GM04503 (cell line): ENCODE results near the gene OSBPL6.
"Not testable (repeated sequence)": the region's sequence is repeated elsewhere in the genome, so short reads cannot be mapped to it uniquely, and the experiment has no call there.

Source experiments
- DNase-seq: peaks from one replicate; pipeline ENCODE4 v3.0.0-alpha.2; 2012; ENCODE audit warnings: low read depth

Gene OSBPL6

DNA sequence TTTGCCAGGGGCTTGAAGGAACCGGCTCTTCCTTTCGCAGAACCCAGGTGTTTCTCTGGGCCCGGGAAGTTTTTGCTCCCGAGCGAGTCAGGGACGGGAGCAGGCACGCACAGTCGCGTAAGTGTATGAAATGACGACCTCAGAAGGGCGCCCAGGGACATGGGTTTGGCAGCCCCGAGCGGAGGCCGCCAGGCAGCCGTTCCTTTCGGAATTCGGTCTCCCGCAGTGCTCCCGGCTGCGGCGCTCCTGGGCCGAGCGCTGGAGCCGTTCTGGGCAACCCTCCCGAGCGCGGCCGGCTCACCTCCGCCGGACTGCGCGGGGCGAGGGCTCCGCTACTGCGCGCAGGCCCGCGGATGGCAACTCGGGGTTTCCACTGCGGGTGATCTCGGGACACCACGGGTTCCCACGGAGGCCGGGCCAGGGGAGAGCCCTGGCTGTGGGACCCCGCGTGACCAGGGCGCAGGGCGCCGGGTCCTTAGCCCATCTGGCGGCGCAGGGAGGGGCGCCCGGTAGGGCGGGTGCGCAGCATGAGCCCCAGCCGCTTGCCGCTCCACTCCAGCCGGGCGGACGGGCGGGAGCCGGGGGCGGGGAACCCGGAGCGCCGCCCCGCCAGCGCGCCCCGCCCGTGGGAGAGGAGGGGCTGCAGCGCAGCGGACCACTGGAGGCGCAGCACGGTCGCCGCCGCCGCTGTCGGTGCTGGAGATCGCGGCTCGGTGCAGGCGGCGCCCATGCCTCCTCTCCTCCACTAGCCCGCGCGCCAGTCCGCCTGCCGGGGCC, at the start of gene OSBPL6:
OSBPL6 (plus strand) TSS at position 690 of the 777 bp plus-strand sequence. CDS start 111,673 bp downstream, outside the sequence.
- peak; percentile 34 for DNase-seq

DNA sequence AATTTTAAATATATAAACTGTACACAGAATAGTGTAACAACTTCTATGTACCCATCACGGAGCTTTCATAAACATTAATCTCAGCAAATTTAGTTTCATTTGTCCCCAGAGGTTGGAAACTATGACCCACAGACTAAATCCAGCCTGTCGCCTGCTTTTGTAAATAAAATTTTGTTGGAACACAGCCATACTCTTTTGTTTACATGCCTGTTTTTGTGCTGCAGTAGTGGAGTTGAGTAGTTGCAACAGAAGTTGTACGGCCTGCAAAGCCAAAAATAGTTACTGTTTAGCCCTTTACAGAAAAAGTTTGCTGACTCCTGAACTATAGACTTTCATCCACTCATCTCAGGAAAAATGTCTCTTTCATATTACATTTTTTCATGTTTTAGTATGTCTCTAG, 42.3 kb upstream of the OSBPL6 start:
- no peak for DNase-seq

DNA sequence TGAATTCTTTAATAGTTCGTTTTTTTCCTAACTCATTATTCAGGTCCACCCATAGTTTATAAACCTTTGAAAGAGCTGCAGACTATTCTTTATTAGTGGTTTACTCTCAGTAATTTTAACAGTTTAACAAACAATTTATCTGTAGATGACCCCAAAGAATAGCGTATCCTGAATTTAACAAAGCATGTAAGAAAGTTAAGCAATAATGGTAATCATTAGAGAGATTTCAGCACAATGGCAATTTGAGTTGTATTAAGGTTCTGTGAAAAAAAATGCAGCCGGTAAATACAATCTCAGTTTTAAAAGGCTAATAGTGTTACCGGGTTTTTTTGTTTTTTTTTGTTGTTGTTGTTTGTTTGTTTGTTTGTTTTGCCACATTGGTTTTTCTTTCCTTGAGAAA, 41.8 kb upstream of the OSBPL6 start:
- no peak for DNase-seq

DNA sequence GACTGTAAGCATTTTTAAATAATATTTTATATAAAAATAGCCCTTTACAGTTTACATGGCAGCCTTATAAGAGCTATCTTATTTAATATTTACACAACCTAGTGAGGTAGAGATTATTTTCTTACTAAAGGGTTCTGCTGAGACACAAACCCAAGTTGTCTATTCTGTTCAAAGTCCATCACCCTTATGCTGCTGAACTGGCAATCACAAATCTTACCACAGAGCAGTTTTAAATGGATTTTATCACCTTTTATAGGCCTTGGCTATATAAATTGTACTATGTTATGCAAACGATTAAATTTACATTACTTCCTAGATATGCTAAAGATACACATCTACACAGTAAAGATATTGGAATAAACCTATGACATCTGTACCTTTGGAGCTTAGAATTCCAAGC, 41.3 kb upstream of the OSBPL6 start:
- DNase-seq = no peak

DNA sequence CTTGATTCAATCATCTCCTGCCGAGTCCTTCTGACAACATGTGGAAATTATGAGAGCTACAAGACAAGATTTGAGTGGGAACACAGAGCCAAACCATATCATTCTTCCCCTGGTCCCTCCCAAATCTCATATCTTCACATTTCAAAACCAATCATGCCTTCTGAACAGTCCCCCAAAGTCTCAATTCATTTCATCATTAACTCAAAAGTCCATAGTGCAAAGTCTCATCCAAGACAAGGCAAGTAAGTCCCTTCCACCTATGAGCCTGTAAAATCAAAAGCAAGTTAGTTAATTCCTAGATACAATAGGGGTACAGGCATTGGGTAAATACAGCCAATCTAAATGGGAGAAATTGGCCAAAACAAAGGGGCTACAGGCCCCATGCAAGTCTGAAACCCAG, 40.4 kb upstream of the OSBPL6 start:
- not testable (repeated sequence) for DNase-seq

DNA sequence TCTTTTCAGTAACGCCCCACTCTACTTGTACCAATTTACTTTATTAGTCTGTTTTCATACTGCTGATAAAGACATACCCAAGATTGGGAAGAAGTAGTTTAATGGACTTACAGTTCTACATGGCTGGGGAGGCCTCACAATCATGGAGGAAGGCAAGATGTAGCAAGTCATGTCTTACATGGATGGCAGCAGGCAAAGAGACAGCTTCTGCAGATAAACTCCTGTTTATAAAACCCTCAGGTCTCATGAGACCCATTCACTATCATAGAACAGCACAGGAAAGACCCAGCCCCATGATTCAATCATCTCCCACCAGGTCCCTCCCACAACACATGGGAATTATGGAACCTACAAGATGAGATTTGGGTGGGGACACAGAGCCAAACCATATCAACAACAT, 38.8 kb upstream of the OSBPL6 start:
- no peak for DNase-seq

DNA sequence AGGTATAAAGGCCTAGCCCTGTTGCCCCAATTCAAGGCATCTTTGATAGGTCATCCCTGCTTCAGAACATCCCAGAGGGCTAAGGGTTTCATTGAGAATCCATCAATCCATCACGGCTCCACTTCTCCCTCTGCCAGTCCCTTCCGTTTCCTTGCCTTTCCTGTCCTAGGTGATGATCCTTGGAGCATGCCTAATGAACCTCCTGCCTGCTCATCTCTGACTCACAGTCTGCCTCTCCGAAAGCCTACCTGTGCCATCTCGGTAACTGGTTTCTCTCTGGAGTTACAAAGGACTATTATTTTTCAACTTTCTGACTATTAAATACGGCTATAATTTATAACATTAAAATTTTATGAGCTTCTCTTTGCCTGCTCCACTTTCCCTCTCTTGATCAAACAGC, 36.7 kb upstream of the OSBPL6 start:
- no peak for DNase-seq

DNA sequence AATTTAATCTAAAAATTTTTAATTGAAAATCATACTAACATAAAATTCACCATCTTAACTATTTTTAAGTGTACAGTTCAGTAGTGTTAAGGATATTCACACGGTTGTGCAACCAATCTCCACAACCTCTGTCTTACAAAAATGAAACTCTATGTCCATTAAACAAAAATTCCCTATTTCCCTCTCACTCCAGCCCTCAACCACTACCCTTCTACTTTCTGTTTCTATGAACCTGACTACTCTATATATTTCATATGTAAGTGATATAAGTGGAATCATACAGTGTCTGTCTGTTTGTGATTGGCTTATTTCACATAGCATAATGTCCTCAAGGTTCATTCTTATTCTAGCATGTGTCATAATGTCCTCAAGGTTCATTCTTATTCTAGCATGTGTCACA, 34.3 kb upstream of the OSBPL6 start:
- DNase-seq = no peak

DNA sequence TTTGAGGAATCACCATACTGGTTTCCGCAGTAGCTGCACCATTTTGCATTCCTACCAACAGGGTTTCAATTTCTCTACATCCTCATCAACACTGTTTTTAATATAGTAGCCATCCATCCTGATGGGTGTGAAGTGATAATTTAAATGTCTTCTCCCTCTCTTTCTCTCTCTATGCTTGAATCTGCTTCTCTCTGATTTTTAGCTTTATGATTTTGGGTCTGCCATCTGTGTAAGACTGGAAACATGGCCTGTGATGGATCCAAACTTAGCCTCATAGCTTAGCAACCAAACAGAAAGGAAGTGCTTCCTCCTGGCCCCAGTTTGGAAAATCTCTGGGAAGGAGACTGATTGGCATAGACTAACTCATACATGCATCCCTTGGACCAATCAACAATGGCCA, 33.7 kb upstream of the OSBPL6 start:
- DNase-seq = no peak

DNA sequence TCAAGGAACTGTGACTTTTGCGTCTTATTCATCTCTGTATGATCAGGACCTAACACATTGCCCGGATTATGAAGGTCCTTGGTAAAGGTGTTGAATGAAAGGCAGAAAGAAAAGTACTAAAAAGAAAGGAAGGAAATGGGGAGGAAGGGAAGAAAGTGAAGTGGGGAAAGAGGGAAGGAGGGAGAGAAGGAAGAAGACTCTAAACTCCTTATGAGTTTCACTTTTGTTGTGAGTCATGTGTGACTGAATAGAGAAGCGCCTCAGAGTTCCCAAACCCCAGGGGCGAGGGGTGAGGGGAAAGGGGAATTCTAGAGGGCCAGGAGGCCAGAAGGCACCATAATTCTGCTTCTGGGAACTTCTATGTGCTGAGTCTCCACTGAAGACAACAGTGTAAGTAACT, 30.9 kb upstream of the OSBPL6 start:
- DNase-seq = no peak

DNA sequence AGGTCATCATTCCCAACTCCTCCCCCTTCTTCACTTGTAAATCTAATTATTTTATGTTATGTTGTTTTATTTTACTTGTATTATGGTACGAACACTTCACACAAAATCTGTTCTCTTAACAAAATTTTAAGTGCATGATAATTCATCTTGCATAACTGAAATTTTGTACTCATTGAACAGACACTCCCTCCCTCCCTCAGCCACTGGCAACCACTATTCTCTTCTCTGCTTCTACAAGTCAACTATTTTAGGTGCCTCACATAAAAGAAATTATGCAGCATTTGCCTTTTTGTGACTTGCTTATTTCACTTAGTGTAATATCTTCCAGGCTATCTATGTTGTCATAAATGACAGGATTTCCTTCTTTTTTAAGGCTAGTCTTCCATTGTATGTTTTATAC, 30.4 kb upstream of the OSBPL6 start:
- DNase-seq = no peak

DNA sequence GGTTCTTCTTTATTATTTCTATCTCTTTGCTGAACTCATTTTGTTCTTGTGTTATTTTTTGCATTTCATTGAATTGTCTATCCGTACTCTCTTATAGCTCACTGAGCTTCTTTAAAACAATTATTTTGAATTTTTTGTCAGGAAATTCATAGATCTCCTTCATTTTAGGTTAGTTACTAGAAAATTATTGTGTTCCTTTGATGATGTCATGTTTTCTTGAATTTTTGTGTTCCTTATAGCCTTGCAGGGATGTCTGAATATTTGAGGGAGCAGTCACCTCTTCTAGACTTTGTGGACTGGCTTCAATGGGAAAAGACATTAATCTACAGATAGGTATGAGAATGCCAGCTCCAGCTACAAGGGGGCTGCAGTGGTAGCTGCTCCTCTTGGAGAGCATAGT, 20.7 kb upstream of the OSBPL6 start:
- DNase-seq = no peak

DNA sequence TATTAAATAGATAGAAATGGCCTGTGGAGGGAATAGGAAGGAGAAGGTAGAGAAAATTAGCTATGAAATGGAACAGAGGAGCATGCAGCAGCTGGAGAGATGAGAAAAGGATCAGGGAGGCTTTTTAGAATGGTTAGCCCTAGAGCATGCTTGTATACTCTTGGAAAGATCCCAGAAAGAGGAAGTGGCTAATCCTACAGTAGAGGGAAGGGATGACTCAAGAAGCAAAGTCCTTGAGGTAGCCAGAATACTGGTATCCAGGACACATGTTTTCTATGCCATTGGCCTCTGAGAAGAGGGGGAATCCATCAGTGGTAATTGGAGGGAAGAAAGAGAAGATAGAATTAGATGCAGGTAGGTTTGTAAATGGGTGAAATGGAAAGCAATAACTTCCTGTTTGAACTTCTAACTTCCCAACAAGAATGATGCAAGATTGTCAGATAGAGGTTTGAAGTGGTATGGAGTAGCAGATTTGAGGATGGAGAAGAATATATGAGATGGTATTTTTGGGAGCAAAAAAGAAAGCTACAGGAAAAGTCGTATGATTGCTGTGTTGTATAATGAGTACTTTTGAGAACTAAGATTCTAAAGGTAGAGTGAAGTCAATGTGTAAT, 17.1 kb upstream of the OSBPL6 start:
- no peak for DNase-seq

DNA sequence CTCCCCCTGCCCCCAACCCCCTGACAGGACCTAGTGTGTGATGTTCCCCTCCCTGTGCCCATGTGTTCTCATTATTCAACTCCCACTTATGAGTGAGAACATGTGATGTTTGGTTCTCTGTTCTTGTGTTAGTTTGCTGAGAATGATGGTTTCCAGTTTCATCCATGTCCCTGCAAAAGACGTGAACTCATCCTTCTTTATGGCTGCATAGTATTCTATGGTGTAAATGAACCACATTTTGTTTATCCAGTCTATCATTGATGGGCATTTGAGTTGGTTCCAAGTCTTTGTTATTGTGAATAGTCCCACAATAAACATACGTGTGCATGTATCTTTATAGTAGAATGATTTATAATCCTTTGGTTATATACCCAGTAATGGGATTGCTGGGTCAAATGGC, 13.7 kb upstream of the OSBPL6 start:
- DNase-seq = not testable (repeated sequence)

DNA sequence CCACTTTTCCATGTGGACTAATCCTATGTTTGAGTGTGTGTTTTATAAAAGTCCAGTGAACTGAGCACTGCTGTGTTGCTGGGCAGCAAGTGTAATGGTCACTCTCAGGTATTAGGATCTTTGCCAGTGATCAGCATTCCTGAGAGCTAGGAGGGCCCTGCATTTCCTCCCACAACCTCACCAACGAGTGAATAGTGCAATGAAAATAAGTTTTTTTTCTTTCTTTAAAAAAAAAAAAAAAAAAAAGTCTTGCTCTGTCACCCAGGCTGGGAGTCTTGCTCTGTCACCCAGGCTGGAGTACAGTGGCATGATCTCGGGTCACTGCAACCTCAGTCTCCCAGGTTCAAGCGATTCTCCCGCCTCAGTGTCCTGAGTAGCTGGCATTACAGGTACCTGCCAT, 6.5 kb upstream of the OSBPL6 start:
- DNase-seq = no peak

DNA sequence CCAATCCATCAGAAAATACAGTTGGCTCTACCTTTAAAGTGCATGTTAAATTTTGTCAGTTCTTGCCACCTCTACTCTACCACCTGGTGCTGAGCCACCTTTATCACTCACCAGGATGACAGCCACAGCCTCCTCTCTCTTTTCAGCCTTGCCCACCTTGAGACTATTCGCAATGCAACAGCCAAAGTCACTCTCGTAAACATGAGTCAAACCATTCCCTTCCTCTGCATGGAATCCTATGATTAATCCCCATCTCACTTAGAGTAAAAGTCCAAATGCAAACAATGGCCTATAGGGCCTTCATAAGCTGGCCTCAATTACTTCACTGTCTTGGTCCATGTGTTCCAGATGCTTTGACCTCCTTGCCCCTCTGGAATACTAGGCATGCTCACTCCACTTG, 5.8 kb upstream of the OSBPL6 start:
- no peak for DNase-seq

DNA sequence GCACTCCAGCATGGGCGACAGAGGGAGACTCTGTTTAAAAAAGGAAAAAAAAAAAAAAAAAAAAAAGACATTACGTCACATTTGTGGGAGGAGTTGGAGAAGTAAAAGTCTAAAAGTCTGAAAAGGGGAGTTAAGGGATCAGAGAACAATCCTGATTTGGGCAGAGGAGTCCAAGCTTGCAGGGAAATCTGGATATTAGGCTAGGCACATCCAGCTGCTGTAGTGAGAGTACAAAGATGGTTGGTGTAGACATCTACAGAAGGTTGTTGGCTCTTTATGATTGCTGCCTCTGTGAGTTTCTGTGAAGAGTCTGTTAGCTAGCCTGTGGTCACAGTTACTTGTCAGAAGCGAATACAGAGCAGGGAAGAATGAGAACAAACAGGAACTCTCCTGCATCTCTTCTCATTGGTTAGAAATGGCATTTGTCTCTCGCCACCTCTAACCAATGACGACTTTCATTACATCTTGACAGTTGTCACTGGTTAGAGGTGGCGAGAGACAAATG, 3.3 kb upstream of the OSBPL6 start:
- DNase-seq = no peak

DNA sequence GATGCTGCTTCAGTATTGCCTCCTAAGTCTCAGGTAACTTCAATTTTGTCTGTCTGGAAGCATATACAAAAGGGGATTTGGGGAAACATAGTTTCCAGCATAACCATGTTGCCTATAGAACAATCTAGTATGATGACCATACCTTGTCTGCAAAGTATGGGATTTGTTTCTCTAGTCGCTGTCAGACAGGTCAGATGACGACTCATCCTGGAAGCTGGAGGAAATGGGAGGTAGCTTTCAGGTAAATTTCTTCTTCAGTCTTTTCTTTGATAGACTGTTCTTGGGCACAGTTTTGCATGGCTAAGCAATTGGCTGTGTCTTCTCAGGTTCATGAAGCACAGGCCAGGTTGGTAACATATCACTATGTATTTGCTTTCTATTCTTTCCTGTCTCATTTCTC, 2.8 kb upstream of the OSBPL6 start:
- no peak for DNase-seq

DNA sequence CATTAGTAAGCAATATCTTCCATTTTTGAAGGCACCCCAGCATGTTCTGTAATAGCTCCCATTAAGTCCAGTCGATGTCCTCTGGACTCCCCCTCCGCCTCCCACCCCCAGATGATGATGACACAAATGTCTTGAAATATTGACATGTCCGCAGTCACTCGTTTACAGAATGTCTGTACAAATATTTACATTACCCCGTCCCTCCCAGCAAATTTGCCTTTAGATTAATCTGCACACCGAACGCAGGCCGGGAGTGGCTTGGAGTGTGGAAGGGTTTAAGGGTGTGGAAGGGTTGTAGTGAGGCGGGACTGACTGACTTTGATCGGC, 853 bp upstream of the OSBPL6 start:
- no peak for DNase-seq

DNA sequence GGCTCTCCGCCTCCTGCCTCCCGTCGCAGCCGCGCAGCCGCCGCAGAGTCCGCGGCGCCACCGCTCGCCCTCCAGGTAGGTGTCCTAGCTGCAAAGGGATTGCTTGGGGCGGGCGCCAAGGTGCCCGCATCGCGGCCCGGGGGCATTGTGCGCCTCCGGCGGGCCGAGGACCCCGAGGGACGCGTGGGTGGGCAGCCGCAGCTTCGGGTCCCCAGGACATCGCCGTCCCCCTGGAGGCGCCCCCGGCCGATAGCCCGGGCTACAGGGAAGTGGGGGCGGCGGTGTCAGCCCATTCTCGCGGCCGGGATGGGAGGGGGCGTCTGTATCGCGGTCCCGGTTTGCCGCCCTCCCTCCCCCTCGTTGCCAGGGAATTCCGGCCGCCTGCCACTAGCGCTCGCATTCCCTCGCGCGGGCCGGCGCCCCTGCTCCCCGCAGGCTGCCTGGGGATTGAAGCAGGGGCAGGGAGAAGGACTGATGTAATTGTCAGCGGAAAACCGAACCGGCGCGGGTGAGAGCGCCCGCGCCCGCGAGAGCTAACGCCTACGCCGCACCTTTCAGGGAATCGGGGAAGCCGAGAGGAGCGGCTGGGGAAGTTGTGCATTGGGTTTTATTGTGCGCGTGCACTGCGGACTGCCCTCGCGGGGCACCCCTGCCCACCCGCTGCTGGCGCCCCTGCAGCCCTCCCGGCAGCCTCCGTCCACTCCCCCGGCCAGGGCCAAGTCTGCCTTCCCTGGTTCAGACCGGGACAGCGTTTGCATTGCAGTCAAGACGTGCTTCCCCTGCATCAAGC, 483 bp downstream of the OSBPL6 start:
- DNase-seq = no peak

DNA sequence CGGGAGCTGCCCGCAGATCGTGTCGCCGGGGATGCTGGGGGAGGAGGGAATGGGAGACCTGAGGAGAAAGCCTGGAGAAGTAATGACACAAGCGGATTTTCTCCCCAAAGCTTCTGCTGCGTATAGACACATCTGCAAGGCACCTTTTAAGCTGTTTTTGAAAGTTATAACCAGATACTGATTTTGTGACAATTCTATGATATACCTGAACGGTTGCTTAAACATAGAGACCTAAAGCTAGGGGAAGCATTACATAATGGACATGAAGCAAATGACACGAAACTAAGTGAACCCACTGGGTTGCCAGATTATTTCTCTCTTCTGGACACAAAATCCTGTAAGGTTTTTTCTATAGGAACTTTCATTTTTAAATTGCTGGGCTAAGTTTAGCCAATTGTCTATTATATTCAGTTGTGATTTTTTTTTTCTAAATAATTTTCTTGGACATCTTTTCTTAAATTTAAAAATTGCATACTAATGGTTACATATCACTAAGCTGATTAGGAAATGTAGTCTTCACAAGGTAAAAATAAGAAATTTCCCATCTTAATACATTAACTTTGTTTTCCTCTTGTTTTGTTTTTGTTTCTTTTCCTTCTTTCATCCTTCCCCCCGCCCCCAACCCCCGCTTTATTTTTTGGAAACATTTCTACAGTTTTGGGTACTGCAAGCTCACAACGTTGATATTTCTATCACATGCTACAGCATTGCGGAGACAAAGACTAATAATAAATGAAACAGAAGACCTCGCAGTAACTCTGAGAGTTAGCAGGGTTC, 1.3 kb downstream of the OSBPL6 start:
- no peak for DNase-seq

DNA sequence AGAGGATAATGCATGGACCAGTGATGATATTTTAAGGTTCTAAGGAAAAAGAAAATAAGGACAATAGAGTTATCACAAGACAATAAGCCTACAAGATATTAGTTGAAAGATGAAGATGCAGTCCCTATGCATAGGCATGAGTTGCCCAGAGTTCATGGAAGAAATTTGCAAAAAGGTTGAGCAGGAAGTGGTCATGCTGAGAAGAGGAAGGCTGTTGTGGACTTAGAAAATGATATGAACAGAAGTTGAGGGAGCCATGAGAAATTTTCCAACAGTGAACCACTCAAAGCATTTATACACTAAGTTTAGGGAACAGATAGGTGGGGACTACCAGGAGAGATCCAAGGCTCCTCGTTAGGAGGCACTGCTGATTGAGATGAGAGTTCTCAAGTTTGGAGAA, 3.5 kb downstream of the OSBPL6 start:
- DNase-seq = no peak
